ENCODE measurements around the gene ARRB1.

- no peak for TF ChIP-seq CTCF (IDR thresholded peaks at IDR 0.05; ENCODE audit: low read length)
- no peak for TF ChIP-seq EZH2 (optimal IDR thresholded peaks at IDR 0.05; ENCODE audit: low read depth, low read length)
- no peak for TF ChIP-seq EZH2phosphoT487 (IDR thresholded peaks at IDR 0.05; ENCODE audit: low read length)
These were observed 53.1 kb downstream of the ARRB1 start for GRCh38 chr11:75298191-75298975.
